Activated T-cell treated with anti-CD3 and anti-CD28 coated beads, Interleukin-2, amount 50 U/mL, for 4 hours (primary cell): ENCODE results near the gene DUXA. TPM values are rescaled to one million over a fixed set of nuclear protein-coding genes. Genes with fewer than 3 reads are reported as not detected.
A peak's percentile ranks its signal among the peaks of the same experiment; 100 is the strongest.
"Not testable (repeated sequence)": the region's sequence is repeated elsewhere in the genome, so short reads cannot be mapped to it uniquely, and the experiment has no call there.

ENCODE experiments used
- ATAC-seq, 2 donors: fragments of 200-7000 bp; cut with Tn5 transposase; one replicate each; pipeline ENCODE4 v1.10.0; 2021
- DNase-seq: peaks from one replicate; pipeline ENCODE4 v3.0.0-alpha.2; 2020
- H3K27me3 Mint-ChIP-seq: one replicate; pipeline ENCODE4 v1.8.0; 2021; ENCODE audit warnings: low read depth, mixed read lengths
- H3K36me3 Mint-ChIP-seq: one replicate; pipeline ENCODE4 v1.8.0; 2022; ENCODE audit warnings: mixed read lengths; ENCODE audit not compliant: insufficient read depth
- H3K4me1 Mint-ChIP-seq: one replicate; pipeline ENCODE4 v1.8.0; 2021; ENCODE audit warnings: low read depth, mixed read lengths
- H3K4me3 Mint-ChIP-seq: one replicate; pipeline ENCODE4 v1.8.0; 2021; ENCODE audit warnings: mild to moderate bottlenecking, moderate library complexity, mixed read lengths
- H3K9me3 Mint-ChIP-seq: one replicate; pipeline ENCODE4 v1.8.0; 2021; ENCODE audit warnings: mixed read lengths
- total RNA-seq, 3 donors: library from RNA; stranded (reverse); gene quantifications; one replicate each; pipeline ENCODE4 v1.2.1, GENCODE V29; 2021

DUXA gene
- not detected for total RNA-seq

- Mint-ChIP-seq H3K4me3 (no peak within 1 kb of the TSS), H3K9me3 (peaks cover 18% of the 10 kb centered on the region), H3K27me3 (peaks cover 1% of the 10 kb centered on the region), H3K4me1 (peaks cover 5% of the 10 kb centered on the region), H3K36me3 (peaks cover under 1% of the 10 kb centered on the region)
- ATAC-seq = no peak
- no peak for DNase-seq
Observed at GRCh38 chr19:57167385-57167784, at the start of gene DUXA. Gene DUXA, minus strand, starts transcription at chr19:57167485. Its CDS starts 42 bp downstream, at chr19:57167443.

GRCh38 chr19:57212109-57212508, 44.8 kb upstream of the DUXA start:
- peaks cover 32% of the 10 kb centered on the region for H3K9me3 Mint-ChIP-seq
- no peak overlapping the region for H3K4me3 Mint-ChIP-seq
- ATAC-seq = no peak
- DNase-seq = no peak
- H3K27me3 Mint-ChIP-seq = no peaks in the 10 kb centered on the region
- H3K36me3 Mint-ChIP-seq = peaks cover 75% of the 10 kb centered on the region
- peaks cover 3% of the 10 kb centered on the region for H3K4me1 Mint-ChIP-seq

GRCh38 chr19:57210381-57210780, 43.1 kb upstream of the DUXA start:
- peaks cover 71% of the 10 kb centered on the region for H3K36me3 Mint-ChIP-seq
- peaks cover under 1% of the 10 kb centered on the region for H3K4me1 Mint-ChIP-seq
- ATAC-seq (no peak), DNase-seq (no peak)
- H3K4me3 Mint-ChIP-seq = no peak overlapping the region
- H3K27me3 Mint-ChIP-seq = no peaks in the 10 kb centered on the region
- H3K9me3 Mint-ChIP-seq = peaks cover 27% of the 10 kb centered on the region

- no peak for DNase-seq
- Mint-ChIP-seq H3K36me3 (peaks cover 74% of the 10 kb centered on the region), H3K9me3 (peaks cover 20% of the 10 kb centered on the region), H3K4me1 (peaks cover 12% of the 10 kb centered on the region), H3K4me3 (no peak overlapping the region), H3K27me3 (no peaks in the 10 kb centered on the region)
- no peak for ATAC-seq
Observed at GRCh38 chr19:57202160-57202559, 34.9 kb upstream of the DUXA start.

GRCh38 chr19:57197874-57198273, 30.6 kb upstream of the DUXA start:
- DNase-seq, ATAC-seq, H3K4me3 Mint-ChIP-seq, H3K27me3 Mint-ChIP-seq: not testable (repeated sequence)
- Mint-ChIP-seq H3K4me1 (peaks cover 16% of the 10 kb centered on the region), H3K36me3 (peaks cover 83% of the 10 kb centered on the region), H3K9me3 (peaks cover 11% of the 10 kb centered on the region)

GRCh38 chr19:57192993-57193392, 25.7 kb upstream of the DUXA start:
- peak overlapping the region; percentile 91 for H3K4me3 Mint-ChIP-seq
- H3K9me3 Mint-ChIP-seq = peaks cover 10% of the 10 kb centered on the region
- H3K27me3 Mint-ChIP-seq = peaks cover 1% of the 10 kb centered on the region
- peak in 1 of 2 donors; percentile 24 for ATAC-seq
- H3K4me1 Mint-ChIP-seq = peaks cover 33% of the 10 kb centered on the region
- DNase-seq = no peak
- peaks cover 51% of the 10 kb centered on the region for H3K36me3 Mint-ChIP-seq

- peak overlapping the region; percentile 91 for H3K4me3 Mint-ChIP-seq
- ATAC-seq = peak in 1 of 2 donors; percentile 3
Observed at GRCh38 chr19:57192077-57192420, 24.8 kb upstream of the DUXA start.

GRCh38 chr19:57191141-57192076, 24.1 kb upstream of the DUXA start, which contains the start of gene ZNF264:
Gene ZNF264, plus strand, starts transcription at chr19:57191500. Its CDS starts 414 bp downstream, at chr19:57191914.
- peak; percentile 85 for DNase-seq
- ATAC-seq = peak; percentile 99
- Mint-ChIP-seq H3K27me3 (peaks cover 10% of the 10 kb centered on the region), H3K36me3 (peaks cover 36% of the 10 kb centered on the region), H3K4me3 (peak within 1 kb of the TSS; percentile 91), H3K9me3 (peaks cover 10% of the 10 kb centered on the region), H3K4me1 (peaks cover 33% of the 10 kb centered on the region)

More at GRCh38 chr19:57192077-57192420, 24.8 kb upstream of the DUXA start:
- no peak for DNase-seq
- Mint-ChIP-seq H3K27me3 (peaks cover 6% of the 10 kb centered on the region), H3K9me3 (peaks cover 10% of the 10 kb centered on the region), H3K36me3 (peaks cover 43% of the 10 kb centered on the region), H3K4me1 (peaks cover 33% of the 10 kb centered on the region)

GRCh38 chr19:57190301-57190700, 23.0 kb upstream of the DUXA start:
- Mint-ChIP-seq H3K9me3 (peaks cover 10% of the 10 kb centered on the region), H3K4me3 (peak overlapping the region; percentile 91), H3K27me3 (peaks cover 16% of the 10 kb centered on the region), H3K36me3 (peaks cover 26% of the 10 kb centered on the region), H3K4me1 (peaks cover 33% of the 10 kb centered on the region)
- no peak for ATAC-seq
- DNase-seq = no peak

GRCh38 chr19:57171551-57172081, 4.3 kb upstream of the DUXA start:
- DNase-seq (no peak), ATAC-seq (peak; percentile 51 to 65)
- Mint-ChIP-seq H3K4me1 (peaks cover 10% of the 10 kb centered on the region), H3K4me3 (peak overlapping the region; percentile 37), H3K9me3 (peaks cover 28% of the 10 kb centered on the region), H3K36me3 (peaks cover 2% of the 10 kb centered on the region), H3K27me3 (peaks cover 13% of the 10 kb centered on the region)

GRCh38 chr19:57165846-57166245, 1.4 kb downstream of the DUXA start:
- no peak overlapping the region for H3K4me3 Mint-ChIP-seq
- H3K9me3 Mint-ChIP-seq = peaks cover 15% of the 10 kb centered on the region
- ATAC-seq (no peak), DNase-seq (no peak)
- no peaks in the 10 kb centered on the region for H3K27me3 Mint-ChIP-seq
- H3K36me3 Mint-ChIP-seq = no peaks in the 10 kb centered on the region
- H3K4me1 Mint-ChIP-seq = no peaks in the 10 kb centered on the region

- DNase-seq = no peak
- ATAC-seq = no peak
- no peak overlapping the region for H3K4me3 Mint-ChIP-seq
- H3K4me1 Mint-ChIP-seq = no peaks in the 10 kb centered on the region
- no peaks in the 10 kb centered on the region for H3K36me3 Mint-ChIP-seq
- peaks cover 16% of the 10 kb centered on the region for H3K9me3 Mint-ChIP-seq
- peaks cover 3% of the 10 kb centered on the region for H3K27me3 Mint-ChIP-seq
Observed at GRCh38 chr19:57161985-57162539, 5.2 kb downstream of the DUXA start.

GRCh38 chr19:57152921-57153320, 14.4 kb downstream of the DUXA start:
- DNase-seq (no peak), ATAC-seq (no peak)
- H3K4me1 Mint-ChIP-seq = no peaks in the 10 kb centered on the region
- H3K36me3 Mint-ChIP-seq = peaks cover 2% of the 10 kb centered on the region
- H3K4me3 Mint-ChIP-seq = no peak overlapping the region
- H3K9me3 Mint-ChIP-seq = peaks cover 24% of the 10 kb centered on the region
- H3K27me3 Mint-ChIP-seq = peaks cover 4% of the 10 kb centered on the region

- Mint-ChIP-seq H3K36me3 (no peaks in the 10 kb centered on the region), H3K9me3 (peaks cover 13% of the 10 kb centered on the region), H3K27me3 (no peaks in the 10 kb centered on the region), H3K4me1 (no peaks in the 10 kb centered on the region), H3K4me3 (no peak overlapping the region)
- DNase-seq (no peak), ATAC-seq (no peak)
Observed at GRCh38 chr19:57141699-57142098, 25.6 kb downstream of the DUXA start.
